Keratinocyte (primary cell): Measurements from ENCODE around the gene ODAD4. TPM values are rescaled to one million over a fixed set of nuclear protein-coding genes. Genes with fewer than 3 reads are reported as not detected.

Experiments
- DNase-seq: peaks from one replicate; pipeline ENCODE4 v3.0.0-alpha.2; 2011; ENCODE audit warnings: low read depth, missing footprints, low spot score
- FAIRE-seq: peaks from 2 replicates; lab custom pipeline; 2011; peaks lifted over from hg19 to GRCh38; lab: Jason Lieb, UNC
- H2AFZ ChIP-seq: 2 replicates; pipeline ENCODE4 v1.6.0; 2012; ENCODE audit warnings: low read length, control low read depth, inconsistent platforms; ENCODE audit not compliant: control insufficient read depth
- H3K27ac ChIP-seq: 2 replicates; pipeline ENCODE4 v1.5.1; 2011; ENCODE audit warnings: low read length; ENCODE audit not compliant: control insufficient read depth, insufficient read depth
- H3K27me3 ChIP-seq: 3 replicates; pipeline ENCODE4 v1.6.0; 2011; ENCODE audit warnings: low read length; ENCODE audit not compliant: control insufficient read depth, insufficient read depth; ENCODE audit errors: extremely low read depth
- H3K36me3 ChIP-seq, 2 experiments: 2 replicates in 1 of 2; 3 replicates in 1 of 2; pipeline ENCODE4 v1.5.1; 2011; ENCODE audit warnings: low read length in 2 of 2, mild to moderate bottlenecking in 1 of 2; ENCODE audit not compliant: control insufficient read depth in 2 of 2, insufficient read depth in 2 of 2; ENCODE audit errors: extremely low read depth in 1 of 2
- H3K4me1 ChIP-seq: 3 replicates; pipeline ENCODE4 v1.5.1; 2011; ENCODE audit warnings: low read length; ENCODE audit not compliant: control insufficient read depth, insufficient read depth; ENCODE audit errors: extremely low read depth
- H3K4me2 ChIP-seq: 3 replicates; pipeline ENCODE4 v1.6.0; 2011; ENCODE audit warnings: low read depth, low read length; ENCODE audit not compliant: control insufficient read depth, insufficient read depth; ENCODE audit errors: extremely low read depth
- H3K4me3 ChIP-seq, 3 experiments: fragments of 200-600 bp in 1 of 3; sonication (generic) in 1 of 3; 2 replicates in 2 of 3; 3 replicates in 1 of 3; pipeline ENCODE4 v1.5.1; 2011 to 2016; ENCODE audit warnings: low read length in 3 of 3, mild to moderate bottlenecking in 3 of 3, control low read depth in 2 of 3, inconsistent platforms in 1 of 3, low read depth in 1 of 3, mixed read lengths in 1 of 3, mixed run types in 1 of 3, moderate library complexity in 1 of 3; ENCODE audit not compliant: control insufficient read depth in 2 of 3, insufficient read depth in 2 of 3; ENCODE audit errors: extremely low read depth in 1 of 3
- H3K79me2 ChIP-seq: 2 replicates; pipeline ENCODE4 v1.6.0; 2012; ENCODE audit warnings: low read length; ENCODE audit not compliant: control insufficient read depth, insufficient read depth
- H3K9ac ChIP-seq: 3 replicates; pipeline ENCODE4 v1.6.0; 2011; ENCODE audit warnings: low read length; ENCODE audit not compliant: control insufficient read depth, insufficient read depth; ENCODE audit errors: extremely low read depth
- H3K9me1 ChIP-seq: 3 replicates; pipeline ENCODE4 v1.6.0; 2011; ENCODE audit warnings: low read length; ENCODE audit not compliant: control insufficient read depth, insufficient read depth; ENCODE audit errors: extremely low read depth
- H3K9me3 ChIP-seq: 2 replicates; pipeline ENCODE4 v1.5.1; 2012; ENCODE audit warnings: low read depth, low read length; ENCODE audit not compliant: control insufficient read depth
- H4K20me1 ChIP-seq: 3 replicates; pipeline ENCODE4 v1.6.0; 2011; ENCODE audit warnings: low read length; ENCODE audit not compliant: control insufficient read depth, insufficient read depth; ENCODE audit errors: extremely low read depth
- EZH2 ChIP-seq: IDR thresholded peaks from one replicate; pipeline ENCODE4 v1.6.1; 2012; ENCODE audit warnings: inconsistent platforms, mild to moderate bottlenecking, low read length, moderate library complexity
- dilution Hi-C: fragments of 300-500 bp; cut with MboI; formaldehyde crosslinking; loops from one replicate; pipeline ENCODE4 v1.7.0; 2020; ENCODE audit warnings: low sequenced_read_pairs; ENCODE audit not compliant: extremely low pct_ligation_motif_present
- polyA plus RNA-seq, 5 experiments: library from polyadenylated mRNA; depleted of rRNA in 3 of 5; stranded (reverse) in 3 of 5; stranded (forward) in 1 of 5; unstranded in 1 of 5; fragments of >200 nt; gene quantifications; 1 replicate in 1 of 5; 2 replicates in 3 of 5; 3 replicates in 1 of 5; pipeline versions ENCODE4 v1.2.1 to v1.2.3, GENCODE V29; 2011 to 2012; ENCODE audit warnings: missing spikeins in 2 of 5, low read depth in 1 of 5, low replicate concordance in 1 of 5
- TF ChIP-seq, protein P1 (sequence below), 3 experiments: IDR thresholded peaks in 1 of 3; conservative IDR thresholded peaks in 1 of 3; optimal IDR thresholded peaks in 1 of 3; 2 replicates in 2 of 3; 3 replicates in 1 of 3; pipeline versions ENCODE3 to v1.5.1; 2011; ENCODE audit warnings: low read length in 3 of 3, mild to moderate bottlenecking in 3 of 3, moderate library complexity in 2 of 3, control low read depth in 1 of 3, inconsistent platforms in 1 of 3; ENCODE audit not compliant: insufficient read depth in 2 of 3; ENCODE audit errors: extremely low read depth in 1 of 3

ODAD4 gene
- polyA plus RNA-seq, 1 donor (not counting 4 experiments of a cell fraction or from before 2014, with no cell fraction given), result 0.20 TPM

DNA sequence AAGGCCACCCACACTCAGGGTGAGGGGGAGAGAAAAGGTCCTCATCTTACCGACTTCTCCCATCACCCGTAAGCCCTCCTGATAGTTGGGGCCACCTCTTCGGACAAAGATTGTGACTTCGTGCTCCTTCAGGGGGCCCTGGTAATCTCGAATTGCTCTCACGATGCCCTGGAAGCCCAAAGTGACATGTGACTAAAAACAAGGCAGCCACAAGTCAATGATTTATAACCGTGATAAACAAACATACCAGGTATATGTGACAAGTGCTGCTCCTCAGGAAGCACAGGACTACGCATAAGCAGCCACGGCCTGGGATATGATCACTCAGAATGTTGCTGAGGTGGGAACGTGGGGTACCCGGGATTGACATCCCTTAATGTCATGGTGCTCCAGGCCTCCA lies 28.8 kb upstream of the ODAD4 start:
- dilution Hi-C loops, result no loop called here
- Histone ChIP-seq H3K36me3 (peaks cover 63 to 73% of the 10 kb centered on the region in 2 experiments), H3K27ac (no peak overlapping the region), H3K79me2 (peaks cover 9% of the 10 kb centered on the region), H3K4me3 (no peak overlapping the region), H3K9me3 (no peaks in the 10 kb centered on the region), H3K9me1 (peaks cover 3% of the 10 kb centered on the region), H4K20me1 (peaks cover 3% of the 10 kb centered on the region), H3K4me1 (no peaks in the 10 kb centered on the region), H3K4me2 (no peak overlapping the region), H2AFZ (no peak overlapping the region), H3K27me3 (no peaks in the 10 kb centered on the region), H3K9ac (no peak overlapping the region)
- no peak for DNase-seq
- no peak for TF ChIP-seq EZH2
- TF ChIP-seq, protein P1, sequence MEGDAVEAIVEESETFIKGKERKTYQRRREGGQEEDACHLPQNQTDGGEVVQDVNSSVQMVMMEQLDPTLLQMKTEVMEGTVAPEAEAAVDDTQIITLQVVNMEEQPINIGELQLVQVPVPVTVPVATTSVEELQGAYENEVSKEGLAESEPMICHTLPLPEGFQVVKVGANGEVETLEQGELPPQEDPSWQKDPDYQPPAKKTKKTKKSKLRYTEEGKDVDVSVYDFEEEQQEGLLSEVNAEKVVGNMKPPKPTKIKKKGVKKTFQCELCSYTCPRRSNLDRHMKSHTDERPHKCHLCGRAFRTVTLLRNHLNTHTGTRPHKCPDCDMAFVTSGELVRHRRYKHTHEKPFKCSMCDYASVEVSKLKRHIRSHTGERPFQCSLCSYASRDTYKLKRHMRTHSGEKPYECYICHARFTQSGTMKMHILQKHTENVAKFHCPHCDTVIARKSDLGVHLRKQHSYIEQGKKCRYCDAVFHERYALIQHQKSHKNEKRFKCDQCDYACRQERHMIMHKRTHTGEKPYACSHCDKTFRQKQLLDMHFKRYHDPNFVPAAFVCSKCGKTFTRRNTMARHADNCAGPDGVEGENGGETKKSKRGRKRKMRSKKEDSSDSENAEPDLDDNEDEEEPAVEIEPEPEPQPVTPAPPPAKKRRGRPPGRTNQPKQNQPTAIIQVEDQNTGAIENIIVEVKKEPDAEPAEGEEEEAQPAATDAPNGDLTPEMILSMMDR (optimal IDR thresholded peaks at IDR 0.05 in 1 of 3, IDR thresholded peaks at IDR 0.05 in 1 of 3, conservative IDR thresholded peaks at IDR 0.05 in 1 of 3; ENCODE audit: extremely low read depth in 1 of 3, insufficient read depth in 2 of 3, low read length in 3 of 3), result no peak
- no peak for FAIRE-seq

DNA sequence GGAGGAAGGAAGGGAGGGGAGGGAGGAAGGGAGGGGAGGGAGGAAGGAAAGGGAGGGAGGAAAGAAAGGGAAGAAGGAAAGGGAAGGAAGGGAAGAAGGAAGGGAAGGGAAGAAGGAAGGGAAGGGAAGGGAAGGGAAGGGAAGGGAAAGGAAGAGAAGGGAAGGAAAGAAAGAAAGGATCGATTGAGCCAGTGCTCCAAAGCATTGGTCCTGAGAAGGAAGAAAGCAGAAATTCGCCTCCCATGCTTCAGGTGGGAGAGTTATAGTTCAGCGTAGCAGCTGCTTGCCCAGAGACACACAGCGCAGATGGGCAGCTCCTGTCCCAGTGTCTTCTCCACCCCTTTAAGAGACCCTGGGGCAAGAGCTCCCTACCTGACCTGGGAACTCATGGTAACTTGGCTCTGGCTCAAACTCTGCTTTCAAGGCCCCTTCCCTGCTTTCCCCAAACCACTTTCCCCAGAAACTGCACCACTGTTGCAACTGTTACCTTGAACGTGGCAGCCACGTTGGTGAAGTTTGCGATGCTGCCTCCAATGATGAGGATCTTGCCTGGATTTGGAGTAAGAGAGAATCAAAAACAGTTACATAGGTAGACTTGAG lies 26.1 kb upstream of the ODAD4 start:
- Histone ChIP-seq H3K4me3 (no peak overlapping the region), H3K4me2 (no peak overlapping the region), H3K9me3 (no peaks in the 10 kb centered on the region), H3K79me2 (peaks cover 16% of the 10 kb centered on the region), H3K4me1 (no peaks in the 10 kb centered on the region), H3K27ac (no peak overlapping the region), H3K36me3 (peaks cover 68 to 75% of the 10 kb centered on the region in 2 experiments), H3K27me3 (no peaks in the 10 kb centered on the region), H4K20me1 (peaks cover 18% of the 10 kb centered on the region), H3K9me1 (peaks cover 3% of the 10 kb centered on the region), H3K9ac (no peak overlapping the region), H2AFZ (no peak overlapping the region)
- FAIRE-seq (no peak), DNase-seq (no peak)
- no peak for TF ChIP-seq EZH2
- TF ChIP-seq, protein P1 (optimal IDR thresholded peaks at IDR 0.05 in 1 of 3, IDR thresholded peaks at IDR 0.05 in 1 of 3, conservative IDR thresholded peaks at IDR 0.05 in 1 of 3; ENCODE audit: extremely low read depth in 1 of 3, insufficient read depth in 2 of 3, low read length in 3 of 3), result no peak
- dilution Hi-C loops, result no loop called here
